ENCODE measurements around the gene MYBL2.

The MYBL2 gene

GRCh38 chr20:43700627-43701026 is 33.7 kb downstream of the MYBL2 start:
- no peak for TF ChIP-seq CTCF (IDR thresholded peaks at IDR 0.05; ENCODE audit: extremely low read depth, missing control alignments)

DNA sequence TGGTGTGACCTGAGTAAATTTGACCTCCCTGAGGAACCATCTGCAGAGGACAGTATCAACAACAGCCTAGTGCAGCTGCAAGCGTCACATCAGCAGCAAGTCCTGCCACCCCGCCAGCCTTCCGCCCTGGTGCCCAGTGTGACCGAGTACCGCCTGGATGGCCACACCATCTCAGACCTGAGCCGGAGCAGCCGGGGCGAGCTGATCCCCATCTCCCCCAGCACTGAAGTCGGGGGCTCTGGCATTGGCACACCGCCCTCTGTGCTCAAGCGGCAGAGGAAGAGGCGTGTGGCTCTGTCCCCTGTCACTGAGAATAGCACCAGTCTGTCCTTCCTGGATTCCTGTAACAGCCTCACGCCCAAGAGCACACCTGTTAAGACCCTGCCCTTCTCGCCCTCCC is 35.6 kb downstream of the MYBL2 start:
- TF ChIP-seq CTCF (IDR thresholded peaks at IDR 0.05; ENCODE audit: extremely low read depth, missing control alignments), result no peak

More at GRCh38 chr20:43700627-43701026, 33.7 kb downstream of the MYBL2 start:
- DNase-seq (ENCODE audit: low spot score), result no peak

DNA sequence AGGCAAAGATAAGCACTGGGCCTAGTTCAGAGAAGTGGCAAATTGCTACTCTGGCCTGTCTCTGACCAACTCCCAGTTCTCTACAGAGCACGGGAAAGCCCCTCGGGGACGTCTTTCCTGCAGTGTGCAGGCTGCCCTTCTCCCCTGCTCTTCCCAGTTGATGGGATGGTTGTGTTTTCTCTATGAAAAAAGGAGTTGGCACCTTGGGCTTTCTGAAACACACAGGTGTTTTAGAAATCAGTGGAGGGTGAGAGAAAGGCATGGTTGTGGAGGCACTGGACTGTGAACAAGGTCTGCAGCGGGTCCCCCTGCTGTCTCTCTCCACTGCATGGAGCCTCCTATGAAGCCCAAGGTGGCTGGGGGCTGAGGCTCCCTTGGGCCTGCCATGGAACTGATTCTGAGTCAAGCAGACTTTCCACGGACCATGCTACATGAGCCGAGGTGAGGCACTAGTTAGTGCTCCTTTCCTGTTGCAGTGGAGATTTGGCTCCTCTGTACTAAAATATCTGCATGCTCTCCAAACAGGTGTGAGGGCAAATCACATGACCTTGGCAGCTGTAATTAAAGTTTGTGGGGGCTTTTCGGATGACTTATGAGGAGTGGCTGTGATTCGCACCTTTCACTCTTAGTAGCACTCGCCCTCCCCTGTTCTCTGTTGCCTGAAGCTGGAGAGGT is 43.6 kb downstream of the MYBL2 start:
- no peak for TF ChIP-seq CTCF (IDR thresholded peaks at IDR 0.05; ENCODE audit: extremely low read depth, missing control alignments)
- peak; percentile 57 for DNase-seq (ENCODE audit: low spot score)

More for the DNA sequence above, 35.6 kb downstream of the MYBL2 start:
- DNase-seq (ENCODE audit: low spot score), result no peak

DNA sequence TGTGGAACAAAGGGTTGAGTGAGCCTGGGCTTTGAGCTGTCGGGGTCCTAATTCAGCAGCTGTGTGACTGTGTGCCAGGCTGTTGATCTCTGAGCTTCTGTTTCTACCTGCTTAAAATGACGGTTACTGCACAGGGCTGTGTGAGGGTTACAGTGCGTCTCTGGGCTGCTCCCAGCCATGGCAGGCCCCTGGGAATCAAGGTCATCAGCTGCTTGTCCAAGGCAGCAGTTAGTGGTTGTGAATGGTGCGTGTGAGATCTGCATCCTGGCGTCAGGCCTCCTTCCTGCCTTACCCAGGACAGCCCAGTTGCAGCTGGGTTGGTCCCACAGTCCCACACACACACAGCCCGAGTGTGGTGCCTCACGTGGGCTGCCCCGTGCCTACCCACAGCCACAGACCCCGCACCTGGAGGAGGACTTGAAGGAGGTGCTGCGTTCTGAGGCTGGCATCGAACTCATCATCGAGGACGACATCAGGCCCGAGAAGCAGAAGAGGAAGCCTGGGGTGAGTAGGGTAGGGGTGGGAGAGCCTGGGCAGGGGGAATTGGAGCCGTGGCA is 44.3 kb downstream of the MYBL2 start:
- no peak for TF ChIP-seq CTCF (IDR thresholded peaks at IDR 0.05; ENCODE audit: extremely low read depth, missing control alignments)
- DNase-seq (ENCODE audit: low spot score), result no peak

DNA sequence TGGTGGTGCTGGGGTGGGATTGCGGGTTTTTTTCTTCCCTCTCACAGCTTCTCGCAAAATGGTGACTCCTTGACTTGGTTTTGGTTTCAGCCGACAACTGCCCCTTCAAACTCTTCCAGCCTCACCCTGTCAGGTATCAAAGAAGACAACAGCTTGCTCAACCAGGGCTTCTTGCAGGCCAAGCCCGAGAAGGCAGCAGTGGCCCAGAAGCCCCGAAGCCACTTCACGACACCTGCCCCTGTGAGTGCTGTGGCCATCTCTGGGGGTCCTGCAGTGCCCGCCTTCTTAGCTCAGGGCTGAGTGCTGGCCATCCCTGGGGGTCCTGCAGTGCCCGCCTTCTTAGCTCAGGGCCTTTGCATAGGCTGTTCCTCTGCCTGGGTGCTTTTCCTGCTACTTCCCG is 48.1 kb downstream of the MYBL2 start:
- no peak for TF ChIP-seq CTCF (IDR thresholded peaks at IDR 0.05; ENCODE audit: extremely low read depth, missing control alignments)
- DNase-seq (ENCODE audit: low spot score), result no peak

GRCh38 chr20:43715511-43715910 is 48.6 kb downstream of the MYBL2 start:
- no peak for TF ChIP-seq CTCF (IDR thresholded peaks at IDR 0.05; ENCODE audit: extremely low read depth, missing control alignments)
- DNase-seq (ENCODE audit: low spot score), result no peak

DNA sequence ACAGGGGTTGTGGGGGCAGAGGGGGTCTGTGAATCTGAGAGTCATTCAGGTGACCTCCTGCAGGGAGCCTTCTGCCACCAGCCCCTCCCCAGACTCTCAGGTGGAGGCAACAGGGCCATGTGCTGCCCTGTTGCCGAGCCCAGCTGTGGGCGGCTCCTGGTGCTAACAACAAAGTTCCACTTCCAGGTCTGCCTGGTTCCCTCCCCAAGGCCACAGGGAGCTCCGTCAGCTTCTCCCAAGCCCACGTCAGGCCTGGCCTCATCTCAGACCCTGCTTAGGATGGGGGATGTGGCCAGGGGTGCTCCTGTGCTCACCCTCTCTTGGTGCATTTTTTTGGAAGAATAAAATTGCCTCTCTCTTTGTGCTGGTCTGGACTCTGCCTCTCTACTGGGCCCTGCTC is 49.2 kb downstream of the MYBL2 start:
- no peak for TF ChIP-seq CTCF (IDR thresholded peaks at IDR 0.05; ENCODE audit: extremely low read depth, missing control alignments)
- no peak for DNase-seq (ENCODE audit: low spot score)

Data from GM20000 (cell line).